SJSA1 (cell line): ENCODE results near the gene MIR17HG. TPM values are rescaled to one million over a fixed set of nuclear protein-coding genes. Genes with fewer than 3 reads are reported as not detected.

Experiments
- DNase-seq, 2 experiments: peaks; one replicate each; pipeline ENCODE4 v3.0.0-alpha.2; 2015 to 2020; ENCODE audit warnings: low spot score in 2 of 2, low read depth in 1 of 2
- H3K27ac ChIP-seq: fragments of 250-450 bp; sonication (Bioruptor Pico); 2 replicates; pipeline ENCODE4 v1.5.1; 2020; ENCODE audit warnings: mild to moderate bottlenecking, moderate library complexity
- H3K27me3 ChIP-seq: fragments of 250-450 bp; sonication (Bioruptor Pico); replicated peaks from 2 replicates; pipeline ENCODE4 v1.5.1; 2020; ENCODE audit warnings: mild to moderate bottlenecking, moderate library complexity
- H3K36me3 ChIP-seq: fragments of 250-450 bp; sonication (Bioruptor Pico); 2 replicates; pipeline ENCODE4 v1.5.1; 2020; ENCODE audit warnings: mild to moderate bottlenecking
- H3K4me1 ChIP-seq: fragments of 250-450 bp; sonication (Bioruptor Pico); replicated peaks from 2 replicates; pipeline ENCODE4 v1.6.1; 2021; ENCODE audit warnings: mild to moderate bottlenecking
- H3K4me3 ChIP-seq: fragments of 250-450 bp; sonication (Bioruptor Pico); 2 replicates; pipeline ENCODE4 v1.5.1; 2020; ENCODE audit warnings: mild to moderate bottlenecking
- H3K9me3 ChIP-seq: fragments of 250-450 bp; sonication (Bioruptor Pico); replicated peaks from 2 replicates; pipeline ENCODE4 v1.5.1; 2020; ENCODE audit warnings: mild to moderate bottlenecking
- total RNA-seq: library from RNA; depleted of rRNA; stranded (reverse); fragments of >200 nt; shearing (Covaris generic); gene quantifications from 2 replicates; pipeline ENCODE4 v1.2.3, GENCODE V29; 2014; rRNA removed

MIR17HG gene
- total RNA-seq, result 1.6 and 3.0 TPM in 2 replicates

DNA sequence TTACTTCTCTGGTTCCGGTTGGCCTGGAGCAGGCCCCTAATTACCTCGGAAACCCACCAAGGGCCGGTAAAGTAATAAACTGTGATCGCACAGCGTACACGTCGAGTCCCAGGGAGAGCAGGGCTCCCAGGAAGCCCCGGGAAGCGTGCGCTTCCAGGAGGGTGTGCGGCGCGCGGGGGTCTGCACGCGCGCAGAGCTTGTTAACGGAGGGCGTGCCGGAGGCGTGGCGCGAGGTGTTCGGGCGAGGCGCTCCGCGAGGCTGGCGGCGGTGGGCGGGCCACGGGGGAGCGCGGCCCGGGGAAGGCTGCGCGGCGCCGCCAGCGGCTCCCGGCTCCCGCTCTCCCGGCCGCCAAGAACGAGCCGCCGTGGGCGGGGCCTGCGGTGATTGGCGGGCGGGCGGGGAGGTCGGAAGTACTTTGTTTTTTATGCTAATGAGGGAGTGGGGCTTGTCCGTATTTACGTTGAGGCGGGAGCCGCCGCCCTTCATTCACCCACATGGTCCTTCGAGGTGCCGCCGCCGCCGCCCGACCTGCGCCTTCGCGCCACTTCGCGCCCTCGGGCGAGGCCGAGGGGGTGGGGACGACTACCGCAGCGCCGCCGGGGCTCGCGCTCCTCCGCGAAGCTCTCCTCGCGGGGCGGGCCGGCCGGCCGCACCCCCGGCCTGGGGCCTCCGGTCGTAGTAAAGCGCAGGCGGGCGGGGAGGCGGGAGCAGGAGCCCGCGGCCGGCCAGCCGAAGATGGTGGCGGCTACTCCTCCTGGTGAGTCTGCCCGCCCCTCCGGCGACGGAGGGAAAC is at the start of gene MIR17HG:
Gene MIR17HG, plus strand, starts transcription at position 486 of the 794 bp plus-strand sequence.
- Histone ChIP-seq H3K36me3 (peaks cover 43% of the 10 kb centered on the region), H3K27me3 (peaks cover 35% of the 10 kb centered on the region), H3K4me3 (peak within 1 kb of the TSS; percentile 100), H3K9me3 (peaks cover 3% of the 10 kb centered on the region; the same call in 1 of the 2 replicates), H3K27ac (peak within 1 kb of the TSS; percentile 89), H3K4me1 (peaks cover 16% of the 10 kb centered on the region)
- DNase-seq, result peak; percentile 81 to 83

DNA sequence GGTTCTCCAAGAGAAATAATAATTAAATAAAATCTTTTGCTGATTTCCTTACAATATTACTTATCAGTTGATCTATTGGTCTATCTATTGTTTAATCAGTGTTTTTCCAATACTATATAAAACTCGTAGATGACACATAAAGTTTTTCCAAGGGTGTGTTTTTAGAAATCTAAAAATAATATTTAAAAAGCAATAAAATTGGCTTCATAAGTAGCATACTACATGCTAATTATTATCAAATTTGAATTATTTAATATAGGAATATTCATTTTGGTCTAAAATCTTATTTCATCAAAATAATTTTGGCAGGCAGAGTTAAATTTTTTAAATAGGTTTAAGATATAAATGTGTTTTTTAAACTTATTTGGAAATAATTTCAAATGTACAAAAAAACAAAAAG is 49.4 kb upstream of the MIR17HG start:
- Histone ChIP-seq H3K36me3 (no peaks in the 10 kb centered on the region), H3K27ac (no peak overlapping the region), H3K9me3 (no peaks in the 10 kb centered on the region), H3K4me3 (no peak overlapping the region), H3K4me1 (no peaks in the 10 kb centered on the region), H3K27me3 (no peaks in the 10 kb centered on the region)
- no peak for DNase-seq

DNA sequence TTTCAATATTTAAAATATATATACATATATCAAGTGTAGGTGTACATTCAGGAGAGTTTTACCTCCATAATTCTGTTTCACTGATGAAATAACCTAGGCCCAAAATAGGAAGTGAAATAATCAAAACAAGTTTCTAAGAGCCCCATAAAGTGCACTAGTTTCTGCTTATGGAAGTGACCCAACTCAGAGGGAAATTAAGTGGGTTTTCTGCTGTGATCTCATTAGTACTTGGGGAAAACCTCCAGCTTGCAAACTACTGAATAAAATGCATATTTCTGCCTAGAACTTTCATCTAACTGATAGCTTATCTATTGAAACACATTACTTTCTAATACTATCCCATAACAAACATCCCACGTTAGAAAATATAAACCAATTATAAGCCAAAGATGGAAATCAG is 45.4 kb upstream of the MIR17HG start:
- Histone ChIP-seq H3K4me1 (no peaks in the 10 kb centered on the region), H3K4me3 (no peak overlapping the region), H3K27me3 (no peaks in the 10 kb centered on the region), H3K36me3 (no peaks in the 10 kb centered on the region), H3K27ac (no peak overlapping the region), H3K9me3 (no peaks in the 10 kb centered on the region)
- DNase-seq, result no peak

DNA sequence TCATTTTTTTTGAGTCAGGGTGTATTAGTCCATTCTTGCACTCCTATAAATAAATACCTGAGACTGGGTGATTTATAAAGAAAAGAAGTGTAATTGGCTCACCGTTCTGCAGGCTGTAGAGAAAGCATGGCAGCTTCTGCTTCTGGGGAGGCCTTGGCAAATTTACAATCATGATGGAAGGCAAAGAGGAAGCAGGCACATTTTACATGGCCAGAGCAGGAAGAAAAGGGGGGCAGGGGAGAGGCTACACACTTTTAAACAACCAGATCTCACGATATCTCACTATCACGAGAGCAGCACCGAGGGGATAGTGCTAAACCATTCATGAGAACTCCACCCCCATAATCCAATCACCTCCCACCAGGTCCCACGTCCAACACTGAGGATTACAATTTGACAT is 44.5 kb upstream of the MIR17HG start:
- Histone ChIP-seq H3K9me3 (no peaks in the 10 kb centered on the region), H3K4me1 (no peaks in the 10 kb centered on the region), H3K27me3 (no peaks in the 10 kb centered on the region), H3K4me3 (no peak overlapping the region), H3K36me3 (no peaks in the 10 kb centered on the region), H3K27ac (no peak overlapping the region)
- no peak for DNase-seq

DNA sequence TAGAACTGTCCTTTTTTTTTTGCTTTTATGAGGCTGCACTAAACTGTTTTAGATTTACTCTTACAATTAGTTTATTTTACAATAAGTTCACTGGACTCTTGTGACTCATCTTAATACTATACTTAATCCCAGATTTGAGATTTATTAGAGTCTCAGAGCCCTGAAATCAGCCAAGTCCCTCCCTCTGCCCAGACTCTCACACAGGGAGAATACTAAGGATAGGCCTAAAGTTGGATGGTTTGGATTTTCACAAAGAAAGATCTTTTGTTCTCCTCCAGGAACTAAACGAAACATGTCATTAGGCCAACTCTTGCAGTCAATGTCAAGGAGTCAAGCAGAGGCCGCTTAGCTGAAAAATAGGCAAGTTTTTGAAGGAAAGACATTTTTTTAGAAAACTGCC is 42.7 kb upstream of the MIR17HG start:
- H3K27me3 ChIP-seq, result no peaks in the 10 kb centered on the region
- no peaks in the 10 kb centered on the region for H3K9me3 ChIP-seq
- H3K4me1 ChIP-seq, result no peaks in the 10 kb centered on the region
- H3K4me3 ChIP-seq, result no peak overlapping the region
- H3K36me3 ChIP-seq, result no peaks in the 10 kb centered on the region
- DNase-seq, result no peak
- H3K27ac ChIP-seq, result no peak overlapping the region

DNA sequence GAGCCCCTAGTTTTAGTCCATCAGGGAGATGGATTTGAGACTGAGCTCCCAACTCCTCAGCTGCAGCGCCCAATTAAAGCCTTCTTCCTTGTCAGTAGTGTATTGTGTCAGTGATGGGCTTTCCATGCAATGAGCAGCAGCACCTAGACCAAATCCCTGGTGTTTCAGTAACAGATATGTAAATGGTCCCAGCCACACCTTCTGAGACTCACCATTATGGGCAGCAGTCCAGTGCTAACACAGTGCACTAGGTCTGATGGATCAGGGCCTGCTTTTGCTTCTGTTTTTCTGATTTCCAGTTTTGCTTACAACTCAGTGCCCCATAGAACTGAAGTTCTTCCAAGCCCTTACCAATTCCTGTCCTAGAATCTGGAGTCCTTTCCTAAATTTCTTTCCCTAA is 41.8 kb upstream of the MIR17HG start:
- H3K27me3 ChIP-seq, result no peaks in the 10 kb centered on the region
- no peak overlapping the region for H3K27ac ChIP-seq
- no peak for DNase-seq
- no peaks in the 10 kb centered on the region for H3K9me3 ChIP-seq
- H3K4me3 ChIP-seq, result no peak overlapping the region
- H3K4me1 ChIP-seq, result no peaks in the 10 kb centered on the region
- no peaks in the 10 kb centered on the region for H3K36me3 ChIP-seq

DNA sequence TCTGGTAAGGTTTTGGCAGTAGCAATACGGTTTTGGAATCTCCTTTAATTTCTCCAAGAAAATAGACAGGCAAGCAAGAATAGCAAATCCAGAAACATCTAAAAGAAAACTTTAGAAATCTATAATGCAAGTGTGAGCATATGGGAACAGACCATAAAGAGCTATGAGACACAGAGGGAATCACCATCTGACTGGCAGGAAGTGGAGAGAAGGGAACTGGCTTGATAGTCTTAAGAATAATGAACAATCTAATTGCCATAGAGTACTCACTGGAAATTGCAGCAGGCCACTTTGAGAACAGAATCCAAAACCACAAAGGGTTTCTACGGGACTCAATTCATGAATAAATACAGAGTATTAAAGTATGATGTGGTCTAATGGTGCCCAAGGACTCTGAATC is 39.6 kb upstream of the MIR17HG start:
- DNase-seq, result no peak
- H3K36me3 ChIP-seq, result no peaks in the 10 kb centered on the region
- H3K27ac ChIP-seq, result no peak overlapping the region
- peaks cover under 1% of the 10 kb centered on the region; the same call in 1 of the 2 replicates for H3K27me3 ChIP-seq
- no peak overlapping the region for H3K4me3 ChIP-seq
- H3K4me1 ChIP-seq, result no peaks in the 10 kb centered on the region
- H3K9me3 ChIP-seq, result no peaks in the 10 kb centered on the region

DNA sequence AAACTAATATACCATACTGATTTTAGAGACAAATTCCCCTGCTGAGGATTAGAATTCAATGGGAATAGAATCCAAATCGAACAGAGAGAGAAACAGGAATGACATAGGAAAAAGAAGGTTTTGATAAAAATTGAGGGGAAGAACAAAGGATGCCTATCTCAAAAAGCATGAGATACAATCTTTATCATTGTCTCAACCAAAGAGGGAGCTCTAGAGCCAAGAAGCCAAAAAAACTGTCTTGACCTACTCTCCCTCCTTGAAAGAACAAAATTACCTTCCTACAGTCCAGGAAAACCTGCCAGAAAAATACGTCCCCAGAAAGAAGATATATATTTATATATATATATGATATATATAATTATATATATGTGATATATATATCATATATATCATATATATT is 39.2 kb upstream of the MIR17HG start:
- H3K27ac ChIP-seq, result no peak overlapping the region
- H3K4me3 ChIP-seq, result no peak overlapping the region
- no peaks in the 10 kb centered on the region for H3K9me3 ChIP-seq
- no peak for DNase-seq
- H3K27me3 ChIP-seq, result peaks cover 4% of the 10 kb centered on the region; the same call in 1 of the 2 replicates
- no peaks in the 10 kb centered on the region for H3K4me1 ChIP-seq
- H3K36me3 ChIP-seq, result no peaks in the 10 kb centered on the region

DNA sequence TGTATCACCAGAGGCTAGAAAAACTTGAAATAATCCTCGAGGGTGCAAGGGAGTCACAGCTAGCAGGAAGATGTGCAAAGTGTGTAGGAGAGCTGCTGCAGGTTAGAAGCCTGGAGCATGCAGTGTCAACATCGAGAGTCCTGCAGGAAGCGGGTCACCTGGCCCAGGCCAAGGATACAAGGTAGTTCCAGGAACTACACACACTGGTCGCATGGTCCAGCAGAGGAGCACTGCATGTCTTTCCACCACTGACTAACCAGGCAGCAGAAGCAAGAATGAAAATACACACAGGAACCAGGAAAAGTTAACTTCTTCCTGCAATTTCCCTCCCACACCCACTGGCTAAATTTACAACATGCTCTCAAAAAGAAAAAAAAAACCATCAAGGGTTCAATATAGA is 36.0 kb upstream of the MIR17HG start:
- H3K36me3 ChIP-seq, result no peaks in the 10 kb centered on the region
- no peaks in the 10 kb centered on the region for H3K4me1 ChIP-seq
- peaks cover 16% of the 10 kb centered on the region; the same call in 1 of the 2 replicates for H3K27me3 ChIP-seq
- H3K9me3 ChIP-seq, result no peaks in the 10 kb centered on the region
- no peak overlapping the region for H3K27ac ChIP-seq
- DNase-seq, result no peak
- H3K4me3 ChIP-seq, result no peak overlapping the region

DNA sequence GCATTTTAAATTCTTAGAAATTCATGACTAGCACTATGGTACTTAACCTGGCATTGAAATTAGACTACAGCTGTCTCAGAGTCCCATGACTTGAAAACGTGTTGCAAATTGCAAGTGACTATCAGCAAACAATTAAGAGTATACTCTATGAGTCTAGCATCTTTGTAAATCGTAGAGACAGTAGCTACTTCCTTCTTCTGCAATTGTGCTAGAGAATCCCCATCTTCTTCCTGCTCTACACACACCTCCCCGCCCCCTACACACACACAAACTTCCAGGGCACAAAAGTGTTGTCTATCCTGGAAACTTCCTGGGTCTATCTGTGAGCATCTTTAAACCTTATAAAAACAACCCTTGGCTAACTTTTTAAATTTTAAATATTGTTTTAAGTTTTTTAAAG is 35.2 kb upstream of the MIR17HG start:
- Histone ChIP-seq H3K36me3 (no peaks in the 10 kb centered on the region), H3K27me3 (peaks cover 16% of the 10 kb centered on the region; the same call in 1 of the 2 replicates), H3K27ac (no peak overlapping the region), H3K9me3 (no peaks in the 10 kb centered on the region), H3K4me1 (no peaks in the 10 kb centered on the region), H3K4me3 (no peak overlapping the region)
- no peak for DNase-seq

DNA sequence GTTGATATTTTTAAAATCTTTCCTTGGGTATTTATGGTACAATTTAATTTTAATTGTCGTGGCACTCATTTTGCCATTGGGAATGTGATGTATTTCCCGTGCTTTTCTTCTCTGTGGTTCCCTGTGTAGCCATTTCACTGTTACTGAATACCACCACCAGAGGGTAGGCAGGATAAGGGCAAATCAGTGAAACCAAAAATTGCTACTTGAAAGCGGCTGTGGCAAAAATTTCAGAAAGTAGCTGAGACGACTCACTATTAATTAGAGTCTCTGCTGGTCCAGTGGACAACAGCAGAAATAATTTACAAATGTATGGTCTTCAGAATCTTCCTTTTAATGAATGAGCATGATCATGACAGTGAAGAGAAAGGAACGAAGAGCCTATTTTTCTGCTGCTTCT is 34.4 kb upstream of the MIR17HG start:
- DNase-seq, result peak in 1 of 2 experiments; percentile 0
- Histone ChIP-seq H3K27me3 (peaks cover 16% of the 10 kb centered on the region; the same call in 1 of the 2 replicates), H3K36me3 (no peaks in the 10 kb centered on the region), H3K9me3 (no peaks in the 10 kb centered on the region), H3K4me3 (no peak overlapping the region), H3K4me1 (no peaks in the 10 kb centered on the region), H3K27ac (no peak overlapping the region)

DNA sequence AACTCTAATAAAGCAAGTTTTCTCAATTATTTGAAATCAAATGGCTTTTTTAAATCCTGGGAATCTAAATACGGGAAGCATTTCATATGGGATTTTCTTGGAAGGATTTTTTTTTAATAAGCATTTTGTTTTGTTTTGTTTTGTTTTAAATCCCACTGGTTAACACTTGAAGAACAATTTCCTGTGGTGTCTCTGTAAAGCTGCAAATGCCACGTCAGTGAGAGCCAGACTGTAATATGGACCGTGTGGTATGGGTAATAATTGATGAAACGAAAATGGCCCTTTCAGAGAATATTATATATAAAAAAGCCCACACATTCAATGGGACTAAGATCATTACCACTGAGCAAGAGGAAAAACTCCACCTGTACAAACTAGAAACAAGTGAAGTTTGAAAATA is 33.9 kb upstream of the MIR17HG start:
- H3K9me3 ChIP-seq, result no peaks in the 10 kb centered on the region
- no peak overlapping the region for H3K4me3 ChIP-seq
- H3K27me3 ChIP-seq, result peaks cover 16% of the 10 kb centered on the region; the same call in 1 of the 2 replicates
- H3K36me3 ChIP-seq, result no peaks in the 10 kb centered on the region
- no peak overlapping the region for H3K27ac ChIP-seq
- no peak for DNase-seq
- H3K4me1 ChIP-seq, result no peaks in the 10 kb centered on the region

DNA sequence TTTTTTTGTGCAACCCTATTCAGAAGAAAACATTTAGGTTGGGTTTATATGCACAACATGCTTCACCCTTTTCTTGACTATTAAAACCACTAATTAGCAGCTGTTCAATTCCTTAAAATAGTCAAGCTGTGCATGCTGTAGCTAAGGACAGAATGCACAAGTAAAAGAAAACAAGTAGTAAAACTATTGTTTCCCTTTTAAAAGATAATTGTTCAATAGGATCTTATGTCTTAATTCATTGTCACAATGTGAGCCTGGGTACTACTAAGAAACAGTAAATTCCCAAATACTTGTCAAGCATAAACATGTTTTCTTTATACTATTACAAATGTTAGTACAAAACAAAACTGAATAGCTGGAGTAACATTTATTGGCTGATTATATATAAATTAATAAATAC is 32.6 kb upstream of the MIR17HG start:
- no peak for DNase-seq
- H3K27me3 ChIP-seq, result peaks cover 16% of the 10 kb centered on the region; the same call in 1 of the 2 replicates
- no peaks in the 10 kb centered on the region for H3K9me3 ChIP-seq
- no peaks in the 10 kb centered on the region for H3K36me3 ChIP-seq
- no peak overlapping the region for H3K4me3 ChIP-seq
- H3K27ac ChIP-seq, result no peak overlapping the region
- H3K4me1 ChIP-seq, result no peaks in the 10 kb centered on the region

DNA sequence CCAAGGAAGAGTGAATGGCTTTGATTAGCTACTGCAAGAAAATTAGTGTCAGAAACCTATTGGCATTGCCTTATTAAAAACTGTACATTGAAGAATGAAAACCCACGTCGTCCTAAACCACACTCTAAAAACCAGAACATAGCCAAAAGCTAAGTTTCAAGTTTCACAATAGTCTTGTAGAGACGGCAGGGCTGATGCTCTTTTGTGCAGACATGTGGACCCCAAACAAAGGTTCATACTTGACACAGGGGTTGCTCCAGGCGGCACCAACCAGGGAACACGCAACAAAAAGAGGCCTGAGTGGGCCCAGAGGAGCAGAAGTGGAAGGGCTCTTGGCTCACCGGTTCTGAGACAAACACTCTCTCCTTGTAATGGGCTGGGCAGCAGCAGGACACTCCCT is 28.6 kb upstream of the MIR17HG start:
- Histone ChIP-seq H3K27me3 (peaks cover 8% of the 10 kb centered on the region; the same call in 1 of the 2 replicates), H3K36me3 (no peaks in the 10 kb centered on the region), H3K4me3 (no peak overlapping the region), H3K9me3 (no peaks in the 10 kb centered on the region), H3K27ac (no peak overlapping the region), H3K4me1 (no peaks in the 10 kb centered on the region)
- no peak for DNase-seq
